Right renal pelvis (tissue), 4 donors: ENCODE measurements around the gene NOL3. TPM values are rescaled to one million over a fixed set of nuclear protein-coding genes. Genes with fewer than 3 reads are reported as not detected.
"Not testable (repeated sequence)": the region's sequence is repeated elsewhere in the genome, so short reads cannot be mapped to it uniquely, and the experiment has no call there.

ENCODE experiments used
- DNase-seq, 4 donors: peaks; one replicate each; pipeline ENCODE4 v3.0.0-alpha.2; 2013; ENCODE audit warnings: low read depth in 4 of 4, low spot score in 3 of 4, missing footprints in 1 of 4
- polyA plus RNA-seq, 4 donors: library from polyadenylated mRNA; unstranded; fragments of 120-200 nt; gene quantifications; one replicate each; pipeline ENCODE4 v1.2.1, GENCODE V29; 2013; ENCODE audit not compliant: insufficient read length in 4 of 4

NOL3 gene
- polyA plus RNA-seq = 1 to 10 TPM; 2.2 to 6.2 (median 4.8) TPM

- DNase-seq = no peak
Measured at GRCh38 chr16:67170168-67170948, at the start of gene NOL3. NOL3 (plus strand) TSS chr16:67170538.

GRCh38 chr16:67122799-67123198 is 47.5 kb upstream of the NOL3 start:
- DNase-seq = not testable (repeated sequence)

GRCh38 chr16:67128417-67128816 is 41.9 kb upstream of the NOL3 start:
- DNase-seq = no peak

- DNase-seq = no peak
Measured at GRCh38 chr16:67128887-67129286, 41.5 kb upstream of the NOL3 start.

- no peak for DNase-seq
Measured at GRCh38 chr16:67129422-67129821, 40.9 kb upstream of the NOL3 start.

GRCh38 chr16:67137605-67138004 is 32.7 kb upstream of the NOL3 start:
- no peak for DNase-seq

GRCh38 chr16:67141391-67141790 is 28.9 kb upstream of the NOL3 start:
- DNase-seq = no peak

GRCh38 chr16:67142342-67142741 is 28.0 kb upstream of the NOL3 start:
- DNase-seq = no peak

- no peak for DNase-seq
Measured at GRCh38 chr16:67144943-67145342, 25.4 kb upstream of the NOL3 start.

- no peak for DNase-seq
Measured at GRCh38 chr16:67145746-67146145, 24.6 kb upstream of the NOL3 start.

GRCh38 chr16:67146523-67147357 is 23.6 kb upstream of the NOL3 start:
- no peak for DNase-seq

- no peak for DNase-seq
Measured at GRCh38 chr16:67147437-67148140, 22.7 kb upstream of the NOL3 start.

GRCh38 chr16:67148221-67148620 is 22.1 kb upstream of the NOL3 start:
- no peak for DNase-seq

- DNase-seq = no peak
Measured at GRCh38 chr16:67148656-67149275, 21.6 kb upstream of the NOL3 start.

- DNase-seq = no peak
Measured at GRCh38 chr16:67149276-67150046, 20.9 kb upstream of the NOL3 start.

- DNase-seq = no peak
Measured at GRCh38 chr16:67150047-67150832, 20.1 kb upstream of the NOL3 start.

- DNase-seq = no peak
Measured at GRCh38 chr16:67150833-67151396, 19.4 kb upstream of the NOL3 start, which contains the start of gene B3GNT9. B3GNT9 (minus strand) TSS chr16:67150998; CDS start chr16:67150485, 513 bp downstream.

- no peak for DNase-seq
Measured at GRCh38 chr16:67151431-67152097, 18.8 kb upstream of the NOL3 start.
